ENCODE data around the gene GALNT18.

DNA sequence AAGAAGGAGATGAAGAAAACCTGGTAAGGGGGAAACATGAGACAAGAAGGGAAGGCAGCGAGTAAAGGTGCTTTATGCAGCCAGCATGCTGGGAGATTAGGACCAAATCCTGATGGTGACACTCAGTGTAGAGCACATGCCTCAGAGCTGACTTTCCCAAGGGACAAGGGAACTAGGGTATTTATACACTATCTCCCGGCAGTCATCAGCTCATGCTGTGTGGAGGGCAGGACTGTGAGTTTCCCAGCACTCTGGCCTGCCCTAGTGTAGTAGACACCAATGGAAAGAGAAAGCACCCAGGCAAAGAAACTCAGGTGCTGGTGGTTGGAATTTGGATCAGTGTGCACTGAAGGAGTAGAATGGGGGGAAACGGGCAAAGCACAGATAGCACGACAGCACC, 140.4 kb downstream of the GALNT18 start:
- TF ChIP-seq, protein P1, sequence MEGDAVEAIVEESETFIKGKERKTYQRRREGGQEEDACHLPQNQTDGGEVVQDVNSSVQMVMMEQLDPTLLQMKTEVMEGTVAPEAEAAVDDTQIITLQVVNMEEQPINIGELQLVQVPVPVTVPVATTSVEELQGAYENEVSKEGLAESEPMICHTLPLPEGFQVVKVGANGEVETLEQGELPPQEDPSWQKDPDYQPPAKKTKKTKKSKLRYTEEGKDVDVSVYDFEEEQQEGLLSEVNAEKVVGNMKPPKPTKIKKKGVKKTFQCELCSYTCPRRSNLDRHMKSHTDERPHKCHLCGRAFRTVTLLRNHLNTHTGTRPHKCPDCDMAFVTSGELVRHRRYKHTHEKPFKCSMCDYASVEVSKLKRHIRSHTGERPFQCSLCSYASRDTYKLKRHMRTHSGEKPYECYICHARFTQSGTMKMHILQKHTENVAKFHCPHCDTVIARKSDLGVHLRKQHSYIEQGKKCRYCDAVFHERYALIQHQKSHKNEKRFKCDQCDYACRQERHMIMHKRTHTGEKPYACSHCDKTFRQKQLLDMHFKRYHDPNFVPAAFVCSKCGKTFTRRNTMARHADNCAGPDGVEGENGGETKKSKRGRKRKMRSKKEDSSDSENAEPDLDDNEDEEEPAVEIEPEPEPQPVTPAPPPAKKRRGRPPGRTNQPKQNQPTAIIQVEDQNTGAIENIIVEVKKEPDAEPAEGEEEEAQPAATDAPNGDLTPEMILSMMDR (conservative IDR thresholded peaks at IDR 0.05) = no peak
- no peak for TF ChIP-seq EZH2 (IDR thresholded peaks at IDR 0.05; ENCODE audit: low read depth)
